Measurements from ENCODE around the gene SLC39A11. TPM values are rescaled to one million over a fixed set of nuclear protein-coding genes. Genes with fewer than 3 reads are reported as not detected.
"Not testable (repeated sequence)": the region's sequence is repeated elsewhere in the genome, so short reads cannot be mapped to it uniquely, and the experiment has no call there.

SLC39A11 gene
- total RNA-seq, 1 experiment from 2014 or later, result 64.4 TPM

GRCh38 chr17:73091410-73091769 is 1.1 kb downstream of the SLC39A11 start:
- in situ Hi-C loops (cut with HindIII; ENCODE audit: low pct_unique_long_range_greater_than_20kb, low sequenced_read_pairs), result no loop called here

GRCh38 chr17:73090396-73091202 is 1.9 kb downstream of the SLC39A11 start:
- in situ Hi-C loops (cut with HindIII; ENCODE audit: low pct_unique_long_range_greater_than_20kb, low sequenced_read_pairs), result no loop called here
- peak; percentile 63 for DNase-seq (ENCODE audit: low read depth, low spot score)

More at GRCh38 chr17:73091410-73091769, 1.1 kb downstream of the SLC39A11 start:
- DNase-seq (ENCODE audit: low read depth, low spot score), result no peak

- in situ Hi-C loops (cut with HindIII; ENCODE audit: low pct_unique_long_range_greater_than_20kb, low sequenced_read_pairs), result no loop called here
These were observed 2.9 kb downstream of the SLC39A11 start for GRCh38 chr17:73089322-73090317.

GRCh38 chr17:73088561-73088960 is 3.9 kb downstream of the SLC39A11 start:
- in situ Hi-C loops (cut with HindIII; ENCODE audit: low pct_unique_long_range_greater_than_20kb, low sequenced_read_pairs), result no loop called here
- no peak for DNase-seq (ENCODE audit: low read depth, low spot score)

More at GRCh38 chr17:73089322-73090317, 2.9 kb downstream of the SLC39A11 start:
- DNase-seq (ENCODE audit: low read depth, low spot score), result peak; percentile 72

GRCh38 chr17:73083432-73083831 is 9.1 kb downstream of the SLC39A11 start:
- in situ Hi-C loops (cut with HindIII; ENCODE audit: low pct_unique_long_range_greater_than_20kb, low sequenced_read_pairs), result no loop called here
- no peak for DNase-seq (ENCODE audit: low read depth, low spot score)

- in situ Hi-C loops (cut with HindIII; ENCODE audit: low pct_unique_long_range_greater_than_20kb, low sequenced_read_pairs), result no loop called here
These were observed 17.9 kb downstream of the SLC39A11 start for GRCh38 chr17:73074566-73074965.

GRCh38 chr17:73072219-73072962 is 20.1 kb downstream of the SLC39A11 start:
- no peak for DNase-seq (ENCODE audit: low read depth, low spot score)

More at GRCh38 chr17:73074566-73074965, 17.9 kb downstream of the SLC39A11 start:
- no peak for DNase-seq (ENCODE audit: low read depth, low spot score)

GRCh38 chr17:73071066-73071999 is 21.2 kb downstream of the SLC39A11 start:
- in situ Hi-C loops (cut with HindIII; ENCODE audit: low pct_unique_long_range_greater_than_20kb, low sequenced_read_pairs), result no loop called here
- DNase-seq (ENCODE audit: low read depth, low spot score), result no peak

More at GRCh38 chr17:73072219-73072962, 20.1 kb downstream of the SLC39A11 start:
- in situ Hi-C loops (cut with HindIII; ENCODE audit: low pct_unique_long_range_greater_than_20kb, low sequenced_read_pairs), result no loop called here

GRCh38 chr17:73069841-73070240 is 22.6 kb downstream of the SLC39A11 start:
- in situ Hi-C loops (cut with HindIII; ENCODE audit: low pct_unique_long_range_greater_than_20kb, low sequenced_read_pairs), result no loop called here
- DNase-seq (ENCODE audit: low read depth, low spot score), result no peak

GRCh38 chr17:73069164-73069770 is 23.2 kb downstream of the SLC39A11 start:
- no peak for DNase-seq (ENCODE audit: low read depth, low spot score)
- in situ Hi-C loops (cut with HindIII; ENCODE audit: low pct_unique_long_range_greater_than_20kb, low sequenced_read_pairs), result no loop called here

- in situ Hi-C loops (cut with HindIII; ENCODE audit: low pct_unique_long_range_greater_than_20kb, low sequenced_read_pairs), result no loop called here
- no peak for DNase-seq (ENCODE audit: low read depth, low spot score)
These were observed 23.9 kb downstream of the SLC39A11 start for GRCh38 chr17:73068322-73069153.

- DNase-seq (ENCODE audit: low read depth, low spot score); in situ Hi-C loops (cut with HindIII; ENCODE audit: low pct_unique_long_range_greater_than_20kb, low sequenced_read_pairs): not testable (repeated sequence)
These were observed 24.8 kb downstream of the SLC39A11 start for GRCh38 chr17:73067699-73068098.

GRCh38 chr17:73067075-73067474 is 25.4 kb downstream of the SLC39A11 start:
- in situ Hi-C loops (cut with HindIII; ENCODE audit: low pct_unique_long_range_greater_than_20kb, low sequenced_read_pairs), result no loop called here
- no peak for DNase-seq (ENCODE audit: low read depth, low spot score)

GRCh38 chr17:73066148-73066884 is 26.2 kb downstream of the SLC39A11 start:
- DNase-seq (ENCODE audit: low read depth, low spot score), result no peak
- in situ Hi-C loops (cut with HindIII; ENCODE audit: low pct_unique_long_range_greater_than_20kb, low sequenced_read_pairs), result no loop called here

GRCh38 chr17:73065376-73065775 is 27.1 kb downstream of the SLC39A11 start:
- in situ Hi-C loops (cut with HindIII; ENCODE audit: low pct_unique_long_range_greater_than_20kb, low sequenced_read_pairs), result no loop called here
- no peak for DNase-seq (ENCODE audit: low read depth, low spot score)

Data from SK-MEL-5 (cell line).